Duodenal mucosa (tissue), 2 donors: Measurements from ENCODE around the gene FOXO1.

ENCODE experiments used
- H3K27ac ChIP-seq: one replicate; pipeline ENCODE4 v1.7.0; 2013; ENCODE audit warnings: low read depth, low read length
- H3K27me3 ChIP-seq, 2 donors: one replicate each; pipeline ENCODE4 v1.7.0; 2013; ENCODE audit warnings: low read length in 2 of 2, control low read depth in 1 of 2; ENCODE audit not compliant: insufficient read depth in 2 of 2, control insufficient read depth in 1 of 2
- H3K36me3 ChIP-seq, 2 donors: one replicate each; pipeline ENCODE4 v1.7.0; 2013; ENCODE audit warnings: low read length in 2 of 2, control low read depth in 1 of 2; ENCODE audit not compliant: insufficient read depth in 2 of 2, control insufficient read depth in 1 of 2
- H3K4me1 ChIP-seq, 2 donors: one replicate each; pipeline ENCODE4 v1.7.0; 2013; ENCODE audit warnings: low read length in 2 of 2, control low read depth in 1 of 2; ENCODE audit not compliant: insufficient read depth in 2 of 2, control insufficient read depth in 1 of 2
- H3K4me3 ChIP-seq, 2 donors: one replicate each; pipeline ENCODE4 v1.7.0; 2013; ENCODE audit warnings: low read length in 2 of 2, low read depth in 1 of 2
- H3K9ac ChIP-seq, 2 donors: one replicate each; pipeline ENCODE4 v1.7.0; 2013; ENCODE audit warnings: low read length in 2 of 2, low read depth in 1 of 2
- H3K9me3 ChIP-seq, 2 donors: one replicate each; pipeline ENCODE4 v1.7.0; 2013; ENCODE audit warnings: low read length in 2 of 2, control low read depth in 1 of 2; ENCODE audit not compliant: control insufficient read depth in 1 of 2

The FOXO1 gene

GRCh38 chr13:40537146-40537895 lies 129.1 kb downstream of the FOXO1 start:
- Histone ChIP-seq H3K4me1 (no peaks in the 10 kb centered on the region), H3K4me3 (no peak overlapping the region), H3K27ac (no peak overlapping the region), H3K27me3 (no peaks in the 10 kb centered on the region), H3K9ac (no peak overlapping the region), H3K9me3 (no peaks in the 10 kb centered on the region), H3K36me3 (no peaks in the 10 kb centered on the region)

- H3K4me1 ChIP-seq, result no peaks in the 10 kb centered on the region
- H3K27me3 ChIP-seq, result no peaks in the 10 kb centered on the region
- no peak overlapping the region for H3K4me3 ChIP-seq
- H3K9ac ChIP-seq, result no peak overlapping the region
- no peaks in the 10 kb centered on the region for H3K36me3 ChIP-seq
- no peak overlapping the region for H3K27ac ChIP-seq
- no peaks in the 10 kb centered on the region for H3K9me3 ChIP-seq
These were observed 129.9 kb downstream of the FOXO1 start for GRCh38 chr13:40536443-40537113.

GRCh38 chr13:40535345-40535836 lies 131.1 kb downstream of the FOXO1 start:
- Histone ChIP-seq H3K9ac (no peak overlapping the region), H3K4me1 (no peaks in the 10 kb centered on the region), H3K9me3 (no peaks in the 10 kb centered on the region), H3K27me3 (peaks cover 0 to 4% of the 10 kb centered on the region in 2 donors), H3K4me3 (no peak overlapping the region), H3K36me3 (no peaks in the 10 kb centered on the region), H3K27ac (no peak overlapping the region)

- Histone ChIP-seq H3K36me3 (no peaks in the 10 kb centered on the region), H3K27ac (no peak overlapping the region), H3K4me1 (no peaks in the 10 kb centered on the region), H3K27me3 (peaks cover 0 to 4% of the 10 kb centered on the region in 2 donors), H3K9me3 (no peaks in the 10 kb centered on the region), H3K9ac (no peak overlapping the region), H3K4me3 (no peak overlapping the region)
These were observed 132.0 kb downstream of the FOXO1 start for GRCh38 chr13:40534456-40534855.

GRCh38 chr13:40533072-40533471 lies 133.4 kb downstream of the FOXO1 start:
- H3K4me3 ChIP-seq, result no peak overlapping the region
- H3K4me1 ChIP-seq, result no peaks in the 10 kb centered on the region
- no peak overlapping the region for H3K27ac ChIP-seq
- peaks cover 0 to 4% of the 10 kb centered on the region in 2 donors for H3K27me3 ChIP-seq
- H3K36me3 ChIP-seq, result no peaks in the 10 kb centered on the region
- peaks cover 2% of the 10 kb centered on the region in 2 donors for H3K9me3 ChIP-seq
- H3K9ac ChIP-seq, result no peak overlapping the region

- Histone ChIP-seq H3K9me3 (peaks cover 4 to 7% of the 10 kb centered on the region in 2 donors), H3K27ac (no peak overlapping the region), H3K4me3 (no peak overlapping the region), H3K27me3 (peaks cover 0 to 4% of the 10 kb centered on the region in 2 donors), H3K4me1 (no peaks in the 10 kb centered on the region), H3K36me3 (no peaks in the 10 kb centered on the region), H3K9ac (no peak overlapping the region)
These were observed 135.5 kb downstream of the FOXO1 start for GRCh38 chr13:40530961-40531360.

- Histone ChIP-seq H3K4me1 (no peaks in the 10 kb centered on the region), H3K9me3 (peaks cover 4 to 7% of the 10 kb centered on the region in 2 donors), H3K27ac (no peak overlapping the region), H3K36me3 (no peaks in the 10 kb centered on the region), H3K9ac (no peak overlapping the region), H3K27me3 (peaks cover 0 to 4% of the 10 kb centered on the region in 2 donors), H3K4me3 (no peak overlapping the region)
These were observed 137.6 kb downstream of the FOXO1 start for GRCh38 chr13:40528881-40529280.

- H3K36me3 ChIP-seq, result no peaks in the 10 kb centered on the region
- peaks cover 4 to 7% of the 10 kb centered on the region in 2 donors for H3K9me3 ChIP-seq
- H3K9ac ChIP-seq, result no peak overlapping the region
- no peak overlapping the region for H3K4me3 ChIP-seq
- peaks cover 0 to 4% of the 10 kb centered on the region in 2 donors for H3K27me3 ChIP-seq
- no peaks in the 10 kb centered on the region for H3K4me1 ChIP-seq
- no peak overlapping the region for H3K27ac ChIP-seq
These were observed 138.5 kb downstream of the FOXO1 start for GRCh38 chr13:40527914-40528313.

GRCh38 chr13:40522282-40522681 lies 144.2 kb downstream of the FOXO1 start:
- peaks cover 0 to 7% of the 10 kb centered on the region in 2 donors for H3K4me1 ChIP-seq
- no peak overlapping the region for H3K9ac ChIP-seq
- no peak overlapping the region for H3K4me3 ChIP-seq
- H3K9me3 ChIP-seq, result no peaks in the 10 kb centered on the region
- no peaks in the 10 kb centered on the region for H3K27me3 ChIP-seq
- H3K36me3 ChIP-seq, result no peaks in the 10 kb centered on the region
- no peak overlapping the region for H3K27ac ChIP-seq

- Histone ChIP-seq H3K9me3 (no peaks in the 10 kb centered on the region), H3K4me1 (peaks cover 0 to 7% of the 10 kb centered on the region in 2 donors), H3K27ac (no peak overlapping the region), H3K4me3 (no peak overlapping the region), H3K27me3 (no peaks in the 10 kb centered on the region), H3K36me3 (no peaks in the 10 kb centered on the region), H3K9ac (no peak overlapping the region)
These were observed 145.5 kb downstream of the FOXO1 start for GRCh38 chr13:40520916-40521315.
